Measurements from ENCODE around the gene VMP1. TPM values are rescaled to one million over a fixed set of nuclear protein-coding genes. Genes with fewer than 3 reads are reported as not detected.
A peak's percentile ranks its signal among the peaks of the same experiment; 100 is the strongest.

Gene VMP1
- total RNA-seq, 1 experiment from 2014 or later, result 83.1 TPM

DNA sequence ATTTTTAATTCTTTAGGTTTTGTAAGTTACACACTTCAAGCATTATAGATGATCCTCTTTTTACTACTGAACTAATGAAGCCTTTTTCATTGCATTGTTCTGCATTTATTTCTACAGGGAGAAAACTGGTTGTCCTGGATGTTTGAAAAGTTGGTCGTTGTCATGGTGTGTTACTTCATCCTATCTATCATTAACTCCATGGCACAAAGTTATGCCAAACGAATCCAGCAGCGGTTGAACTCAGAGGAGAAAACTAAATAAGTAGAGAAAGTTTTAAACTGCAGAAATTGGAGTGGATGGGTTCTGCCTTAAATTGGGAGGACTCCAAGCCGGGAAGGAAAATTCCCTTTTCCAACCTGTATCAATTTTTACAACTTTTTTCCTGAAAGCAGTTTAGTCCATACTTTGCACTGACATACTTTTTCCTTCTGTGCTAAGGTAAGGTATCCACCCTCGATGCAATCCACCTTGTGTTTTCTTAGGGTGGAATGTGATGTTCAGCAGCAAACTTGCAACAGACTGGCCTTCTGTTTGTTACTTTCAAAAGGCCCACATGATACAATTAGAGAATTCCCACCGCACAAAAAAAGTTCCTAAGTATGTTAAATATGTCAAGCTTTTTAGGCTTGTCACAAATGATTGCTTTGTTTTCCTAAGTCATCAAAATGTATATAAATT lies 132.3 kb downstream of the VMP1 start:
- Histone ChIP-seq H3K4me2 (ENCODE audit: insufficient read depth, insufficient read length, low read length) (peak overlapping the region; percentile 90), H4K8ac (replicated peaks; ENCODE audit: insufficient read length, low read depth, low read length) (no peak overlapping the region), H2AFZ (ENCODE audit: low read length) (no peak overlapping the region), H2BK20ac (ENCODE audit: low read depth, low read length, poor library complexity, severe bottlenecking) (no peak overlapping the region), H2AK5ac (ENCODE audit: insufficient read length, low read length) (no peak overlapping the region), H3K9me3 (ENCODE audit: control insufficient read depth, low read depth, low read length) (no peaks in the 10 kb centered on the region), H2BK120ac (ENCODE audit: low read depth, low read length, poor library complexity, severe bottlenecking) (no peak overlapping the region), H3K79me2 (ENCODE audit: insufficient read depth, low read length) (peaks cover 10% of the 10 kb centered on the region; the same call in 1 of the 2 replicates), H4K91ac (ENCODE audit: insufficient read length, low read depth, low read length) (no peak overlapping the region), H2BK5ac (ENCODE audit: insufficient read length, low read length) (no peak overlapping the region), H3K56ac (ENCODE audit: insufficient read length, low read depth, low read length) (no peak overlapping the region), H3K18ac (ENCODE audit: insufficient read length, low read depth, low read length) (peak overlapping the region; percentile 21), H3K79me1 (ENCODE audit: insufficient read depth, low read depth, low read length, poor library complexity, severe bottlenecking) (no peaks in the 10 kb centered on the region), H4K5ac (ENCODE audit: insufficient read length, low read depth, low read length) (no peak overlapping the region), H4K20me1 (ENCODE audit: control insufficient read depth, insufficient read depth, insufficient read length) (no peaks in the 10 kb centered on the region), H3T11ph (ENCODE audit: low read length) (no peak overlapping the region), H3K27ac (ENCODE audit: insufficient read length, low read depth, low read length) (peak overlapping the region; percentile 90), H3K23ac (ENCODE audit: insufficient read length, low read depth, low read length) (no peak overlapping the region), H2BK15ac (ENCODE audit: low read depth, low read length) (no peak overlapping the region), H3K4ac (ENCODE audit: low read depth, low read length) (no peak overlapping the region), H2BK12ac (ENCODE audit: insufficient read length, low read depth, low read length) (no peak overlapping the region), H3K4me1 (ENCODE audit: insufficient read depth, low read length) (no peaks in the 10 kb centered on the region), H3K27me3 (ENCODE audit: insufficient read depth, low read length) (no peaks in the 10 kb centered on the region), H3K23me2 (ENCODE audit: insufficient read length, low read depth, low read length, poor library complexity, severe bottlenecking) (peaks cover 3% of the 10 kb centered on the region), H3K14ac (ENCODE audit: insufficient read depth, low read length) (no peak overlapping the region; the same call in 1 of the 2 replicates), H3K9ac (ENCODE audit: extremely low read depth, insufficient read length, low read length) (peak overlapping the region; percentile 100)
- Mint-ChIP-seq H3K4me1 (peaks cover 26 to 35% of the 10 kb centered on the region in 2 experiments), H3K4me3 (peak overlapping the region; percentile 89 to 94), H3K36me3 (ENCODE audit: insufficient read depth in 1 of 3, low read depth in 3 of 3) (peaks cover 32 to 51% (median 49%) of the 10 kb centered on the region in 3 experiments), H3K27me3 (ENCODE audit: low read depth) (no peaks in the 10 kb centered on the region), H3K27ac (peak overlapping the region; percentile 98 to 100 (median 98)), H3K9me3 (no peaks in the 10 kb centered on the region; a peak in 2 of 5 replicates)
- DNase-seq, result no peak
- TF ChIP-seq, protein P1, sequence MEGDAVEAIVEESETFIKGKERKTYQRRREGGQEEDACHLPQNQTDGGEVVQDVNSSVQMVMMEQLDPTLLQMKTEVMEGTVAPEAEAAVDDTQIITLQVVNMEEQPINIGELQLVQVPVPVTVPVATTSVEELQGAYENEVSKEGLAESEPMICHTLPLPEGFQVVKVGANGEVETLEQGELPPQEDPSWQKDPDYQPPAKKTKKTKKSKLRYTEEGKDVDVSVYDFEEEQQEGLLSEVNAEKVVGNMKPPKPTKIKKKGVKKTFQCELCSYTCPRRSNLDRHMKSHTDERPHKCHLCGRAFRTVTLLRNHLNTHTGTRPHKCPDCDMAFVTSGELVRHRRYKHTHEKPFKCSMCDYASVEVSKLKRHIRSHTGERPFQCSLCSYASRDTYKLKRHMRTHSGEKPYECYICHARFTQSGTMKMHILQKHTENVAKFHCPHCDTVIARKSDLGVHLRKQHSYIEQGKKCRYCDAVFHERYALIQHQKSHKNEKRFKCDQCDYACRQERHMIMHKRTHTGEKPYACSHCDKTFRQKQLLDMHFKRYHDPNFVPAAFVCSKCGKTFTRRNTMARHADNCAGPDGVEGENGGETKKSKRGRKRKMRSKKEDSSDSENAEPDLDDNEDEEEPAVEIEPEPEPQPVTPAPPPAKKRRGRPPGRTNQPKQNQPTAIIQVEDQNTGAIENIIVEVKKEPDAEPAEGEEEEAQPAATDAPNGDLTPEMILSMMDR (conservative IDR thresholded peaks at IDR 0.05), result no peak
- no CpG with 5 or more reads among the region's 6 CpGs for WGBS (ENCODE audit: extremely low coverage, insufficient read length, low lambda C conversion rate)

Measured in H9 (cell line).